ENCODE results near the gene CFAP20DC. TPM values are rescaled to one million over a fixed set of nuclear protein-coding genes. Genes with fewer than 3 reads are reported as not detected.

CFAP20DC gene
- total RNA-seq, 4 donors from 2014 or later, result 0.38 to 2.7 (median 1.3) TPM; not detected in 1

- no peak for TF ChIP-seq CTCF (IDR thresholded peaks at IDR 0.05; ENCODE audit: low read depth)
Observed at GRCh38 chr3:58746758-58747157, 303.1 kb downstream of the CFAP20DC start.

- TF ChIP-seq CTCF (IDR thresholded peaks at IDR 0.05; ENCODE audit: low read depth), result no peak
Observed at GRCh38 chr3:58743296-58743695, 306.5 kb downstream of the CFAP20DC start.

DNA sequence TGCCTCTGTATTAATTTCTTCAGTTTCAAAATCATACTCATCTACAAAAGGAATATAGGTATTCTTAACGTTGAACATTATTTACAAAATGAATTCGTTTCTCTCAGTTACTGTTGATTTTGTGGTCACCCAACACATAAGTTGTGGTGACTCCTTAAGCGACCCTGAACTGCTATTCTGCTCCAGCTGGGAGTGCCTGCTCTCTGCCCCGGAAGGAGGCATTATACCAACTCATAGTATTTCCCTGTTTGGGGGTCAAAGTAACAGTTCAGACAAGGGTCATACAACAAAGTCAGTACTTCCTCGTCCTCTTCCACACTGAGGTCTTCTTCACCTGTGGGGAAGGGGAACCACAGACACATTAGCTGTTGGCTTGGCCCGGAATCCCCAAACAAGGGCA is 307.6 kb downstream of the CFAP20DC start:
- no peak for TF ChIP-seq CTCF (IDR thresholded peaks at IDR 0.05; ENCODE audit: low read depth)

DNA sequence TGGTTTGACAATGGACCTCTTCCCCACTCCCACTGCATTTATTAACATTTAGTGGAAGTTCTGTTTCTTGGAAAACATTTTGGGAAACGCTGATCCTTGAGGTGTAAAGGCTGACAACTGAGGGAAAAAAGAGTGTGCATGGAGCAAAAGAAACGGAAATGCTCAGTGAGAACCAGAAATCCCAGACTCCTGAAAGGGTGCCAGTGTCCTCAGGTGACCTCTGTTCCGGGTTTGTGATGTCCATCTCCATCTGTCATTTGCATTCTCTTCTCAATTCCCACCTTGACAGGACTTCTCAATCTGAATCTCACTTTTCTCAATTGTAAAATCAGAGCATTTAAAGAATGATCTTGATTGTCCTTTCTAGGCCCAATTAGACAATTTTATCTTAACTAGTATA is 312.2 kb downstream of the CFAP20DC start:
- no peak for TF ChIP-seq CTCF (IDR thresholded peaks at IDR 0.05; ENCODE audit: low read depth)

DNA sequence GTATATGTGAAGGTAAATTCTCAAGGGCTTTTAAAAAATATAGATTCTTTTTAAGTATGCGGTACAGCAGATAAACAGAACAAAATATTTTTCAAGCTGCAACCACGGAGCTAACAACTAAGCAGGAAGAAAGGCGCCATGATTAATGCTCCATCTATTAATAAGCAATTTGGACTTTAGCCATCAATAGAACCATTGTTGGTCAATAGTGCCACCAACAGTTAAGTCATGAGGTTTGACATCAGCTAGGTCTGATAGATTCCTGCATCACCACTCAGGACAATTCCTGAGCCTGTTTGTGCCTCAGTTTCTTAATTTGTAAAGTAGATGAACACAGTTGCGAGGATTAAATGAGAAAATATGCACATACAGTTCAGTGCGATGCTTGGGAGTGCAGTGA is 318.2 kb downstream of the CFAP20DC start:
- no peak for TF ChIP-seq CTCF (IDR thresholded peaks at IDR 0.05; ENCODE audit: low read depth)

DNA sequence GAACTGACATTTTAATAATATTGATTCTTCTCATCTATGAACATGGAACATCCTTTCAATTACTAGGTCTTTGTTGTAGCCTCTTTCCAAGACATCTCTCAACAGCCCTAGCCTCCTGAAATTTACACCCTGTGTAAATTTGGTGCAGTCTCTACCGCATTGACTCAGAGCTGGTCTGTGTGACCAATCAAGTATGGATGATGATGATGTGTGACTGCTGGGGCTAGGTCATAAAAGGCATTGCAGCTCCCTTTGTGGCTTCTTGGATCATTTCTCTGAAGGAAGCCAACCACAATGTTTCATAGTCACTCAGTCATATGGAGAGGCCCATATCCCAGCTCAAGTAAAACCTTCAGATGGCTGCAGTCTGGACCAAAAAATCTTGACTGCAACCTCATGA is 321.1 kb downstream of the CFAP20DC start:
- no peak for TF ChIP-seq CTCF (IDR thresholded peaks at IDR 0.05; ENCODE audit: low read depth)

GRCh38 chr3:58725326-58725853 is 324.4 kb downstream of the CFAP20DC start:
- no peak for TF ChIP-seq CTCF (IDR thresholded peaks at IDR 0.05; ENCODE audit: low read depth)

Data from subcutaneous adipose tissue (tissue), 4 donors.